ENCODE data around the gene PARP6.

The PARP6 gene

DNA sequence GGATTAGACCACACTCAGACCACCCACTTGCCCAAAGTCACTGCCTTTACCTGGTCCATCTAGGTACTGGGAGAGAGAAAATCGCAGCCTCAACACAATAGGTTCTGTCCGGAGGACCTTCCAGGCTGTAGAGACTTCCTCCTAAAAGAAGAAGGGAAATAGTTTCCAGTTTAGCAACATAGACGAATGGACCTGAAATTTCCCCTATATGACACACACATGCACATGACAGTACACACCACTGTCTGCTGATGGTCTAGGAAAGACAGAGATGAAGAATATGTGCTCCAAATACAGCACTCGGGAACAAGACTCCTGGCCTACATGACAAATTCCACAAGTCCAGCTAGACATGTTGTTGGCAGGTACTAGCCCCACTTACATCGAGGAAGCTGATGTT lies 7.3 kb downstream of the PARP6 start:
- Histone ChIP-seq H3K36me3 (ENCODE audit: insufficient read depth, low read length) (peaks cover 46% of the 10 kb centered on the region), H3K9ac (ENCODE audit: low read depth, low read length) (no peak overlapping the region), H3K4me1 (ENCODE audit: insufficient read depth, low read length) (no peaks in the 10 kb centered on the region), H3K9me3 (ENCODE audit: control insufficient read depth, insufficient read depth, low read length) (no peaks in the 10 kb centered on the region)

GRCh38 chr15:72252663-72253299 lies 19.6 kb downstream of the PARP6 start:
- H3K9ac ChIP-seq (ENCODE audit: low read depth, low read length) = no peak overlapping the region
- no peaks in the 10 kb centered on the region for H3K9me3 ChIP-seq (ENCODE audit: control insufficient read depth, insufficient read depth, low read length)
- H3K4me1 ChIP-seq (ENCODE audit: insufficient read depth, low read length) = no peaks in the 10 kb centered on the region
- H3K36me3 ChIP-seq (ENCODE audit: insufficient read depth, low read length) = peaks cover 22% of the 10 kb centered on the region

GRCh38 chr15:72249142-72249810 lies 23.1 kb downstream of the PARP6 start:
- H3K36me3 ChIP-seq (ENCODE audit: insufficient read depth, low read length) = peaks cover 17% of the 10 kb centered on the region; the same call in 1 of the 2 replicates
- H3K4me1 ChIP-seq (ENCODE audit: insufficient read depth, low read length) = no peaks in the 10 kb centered on the region
- H3K9ac ChIP-seq (ENCODE audit: low read depth, low read length) = no peak overlapping the region
- H3K9me3 ChIP-seq (ENCODE audit: control insufficient read depth, insufficient read depth, low read length) = no peaks in the 10 kb centered on the region

DNA sequence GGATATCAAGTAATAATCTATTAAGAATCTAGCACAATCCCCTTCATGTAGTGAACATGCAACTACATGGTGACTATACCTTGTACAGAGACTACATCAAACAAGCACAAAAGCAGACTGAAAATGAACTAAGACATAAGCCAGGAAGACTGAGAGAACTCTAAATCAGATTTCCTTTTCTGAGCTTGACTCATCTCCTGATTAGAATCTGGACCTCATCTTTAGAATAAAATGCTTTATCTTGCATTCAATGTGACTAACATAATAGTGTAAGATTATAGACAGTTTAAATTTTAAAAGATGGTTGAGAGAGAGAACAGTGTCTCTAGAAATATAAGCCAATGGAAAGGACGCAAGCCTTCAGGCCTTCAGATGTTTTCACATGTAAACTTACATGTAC lies 23.8 kb downstream of the PARP6 start:
- no peaks in the 10 kb centered on the region for H3K4me1 ChIP-seq (ENCODE audit: insufficient read depth, low read length)
- H3K36me3 ChIP-seq (ENCODE audit: insufficient read depth, low read length) = peaks cover 17% of the 10 kb centered on the region; the same call in 1 of the 2 replicates
- H3K9ac ChIP-seq (ENCODE audit: low read depth, low read length) = no peak overlapping the region
- no peaks in the 10 kb centered on the region for H3K9me3 ChIP-seq (ENCODE audit: control insufficient read depth, insufficient read depth, low read length)

GRCh38 chr15:72242775-72243370 lies 29.5 kb downstream of the PARP6 start:
- H3K36me3 ChIP-seq (ENCODE audit: insufficient read depth, low read length) = peaks cover 17% of the 10 kb centered on the region
- H3K9me3 ChIP-seq (ENCODE audit: control insufficient read depth, insufficient read depth, low read length) = no peaks in the 10 kb centered on the region
- peaks cover 3% of the 10 kb centered on the region; the same call in 1 of the 2 replicates for H3K4me1 ChIP-seq (ENCODE audit: insufficient read depth, low read length)
- no peak overlapping the region for H3K9ac ChIP-seq (ENCODE audit: low read depth, low read length)

DNA sequence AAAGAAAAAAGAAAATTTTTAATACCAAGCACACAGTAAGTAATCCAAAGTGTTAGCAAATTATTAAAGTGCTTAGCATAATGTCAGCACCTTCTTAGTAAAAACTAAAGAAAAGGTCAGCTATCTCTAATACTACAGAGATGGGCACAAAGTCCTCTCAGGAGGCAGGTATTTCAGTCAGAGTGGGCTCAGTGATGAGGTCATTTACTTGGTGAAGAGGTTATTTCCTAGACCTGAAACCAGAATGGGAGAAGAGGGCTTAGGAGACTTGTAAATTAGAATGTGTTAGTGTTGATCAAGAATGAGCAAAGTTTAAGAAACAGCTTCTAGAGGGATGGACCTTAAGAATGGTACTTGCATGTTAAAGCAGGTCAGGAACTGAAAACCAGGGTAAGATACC lies 32.7 kb downstream of the PARP6 start:
- Histone ChIP-seq H3K9ac (ENCODE audit: low read depth, low read length) (no peak overlapping the region), H3K36me3 (ENCODE audit: insufficient read depth, low read length) (peaks cover 16% of the 10 kb centered on the region), H3K9me3 (ENCODE audit: control insufficient read depth, insufficient read depth, low read length) (no peaks in the 10 kb centered on the region), H3K4me1 (ENCODE audit: insufficient read depth, low read length) (peaks cover 15% of the 10 kb centered on the region)

DNA sequence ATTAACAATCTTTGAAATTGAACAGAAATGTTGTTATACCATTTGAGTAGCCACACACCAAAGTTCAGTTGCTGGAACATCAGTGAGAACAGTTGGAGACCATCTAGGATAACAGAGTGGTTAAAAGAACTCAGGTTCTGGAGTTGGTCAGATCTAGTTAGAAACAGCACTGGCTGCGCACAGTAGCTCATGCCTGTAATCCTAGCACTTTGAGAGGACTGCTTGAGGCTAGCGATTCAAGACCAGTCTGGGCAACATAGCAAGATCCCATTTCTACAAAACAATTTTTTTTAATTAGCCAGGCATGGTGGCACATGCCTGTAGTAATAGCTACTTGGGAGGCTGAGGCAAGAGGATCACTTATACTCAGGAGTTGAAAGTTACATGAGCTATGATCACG lies 33.8 kb downstream of the PARP6 start:
- peaks cover 16% of the 10 kb centered on the region for H3K36me3 ChIP-seq (ENCODE audit: insufficient read depth, low read length)
- no peak overlapping the region for H3K9ac ChIP-seq (ENCODE audit: low read depth, low read length)
- H3K9me3 ChIP-seq (ENCODE audit: control insufficient read depth, insufficient read depth, low read length) = no peaks in the 10 kb centered on the region
- H3K4me1 ChIP-seq (ENCODE audit: insufficient read depth, low read length) = peaks cover 15% of the 10 kb centered on the region

DNA sequence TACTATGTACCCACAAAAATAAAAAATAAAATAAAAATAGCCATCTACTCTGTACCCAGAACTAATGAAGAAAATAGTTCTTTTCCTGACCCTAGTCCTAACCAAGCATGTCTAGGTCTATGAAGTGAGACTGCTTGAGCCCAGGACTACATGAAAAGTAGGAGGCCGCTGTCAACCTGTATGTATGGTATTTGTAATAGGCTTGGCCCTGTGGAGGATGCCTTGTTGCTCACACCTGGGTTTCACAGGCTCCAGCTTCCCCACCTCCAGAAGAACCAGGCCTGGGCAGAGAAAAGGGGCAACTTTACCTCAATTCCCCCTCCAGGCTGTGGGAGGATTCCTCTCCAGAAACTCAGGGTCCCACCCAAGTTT lies 34.5 kb downstream of the PARP6 start:
- no peak overlapping the region for H3K9ac ChIP-seq (ENCODE audit: low read depth, low read length)
- peaks cover 16% of the 10 kb centered on the region for H3K36me3 ChIP-seq (ENCODE audit: insufficient read depth, low read length)
- peaks cover 15% of the 10 kb centered on the region for H3K4me1 ChIP-seq (ENCODE audit: insufficient read depth, low read length)
- H3K9me3 ChIP-seq (ENCODE audit: control insufficient read depth, insufficient read depth, low read length) = no peaks in the 10 kb centered on the region

DNA sequence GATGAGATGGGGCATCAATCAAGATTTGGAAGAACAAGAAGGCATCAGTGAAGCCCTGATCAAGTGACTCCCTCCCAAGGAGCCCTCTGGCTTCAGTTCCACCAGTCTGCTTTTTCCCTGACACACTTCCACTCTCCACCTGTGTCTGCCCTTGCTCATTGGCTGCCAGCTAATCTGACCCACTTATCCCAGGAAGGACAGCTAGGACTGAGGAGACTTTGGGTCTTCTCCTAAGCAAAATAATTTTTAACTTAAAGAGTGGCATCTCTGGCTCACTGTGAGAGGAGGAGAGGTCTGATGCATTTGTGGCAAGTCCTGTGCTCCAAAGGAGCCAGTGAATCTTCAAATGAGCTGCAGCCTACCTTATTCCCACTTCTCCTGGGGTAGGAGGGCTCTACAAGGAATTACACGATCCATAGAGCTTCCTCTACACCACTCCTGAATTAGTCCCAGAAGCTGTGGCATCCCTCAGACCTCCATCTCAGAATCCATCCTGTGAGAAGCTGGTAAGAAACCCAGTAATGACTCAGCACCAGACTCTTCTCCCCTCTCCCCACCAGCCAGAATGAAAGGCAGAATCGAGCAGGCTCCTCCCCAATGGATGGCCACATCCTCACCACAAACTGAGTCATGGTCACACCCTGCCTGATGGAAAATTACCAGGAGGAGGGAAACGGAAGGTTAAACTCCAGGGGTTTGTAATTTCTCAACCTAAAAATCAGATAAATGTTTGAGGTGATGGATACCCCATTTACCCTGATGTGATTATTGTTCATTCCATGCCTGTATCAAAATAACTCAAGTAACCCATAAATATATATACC lies 35.1 kb downstream of the PARP6 start:
- peaks cover 15% of the 10 kb centered on the region for H3K36me3 ChIP-seq (ENCODE audit: insufficient read depth, low read length)
- peak overlapping the region; percentile 29 for H3K9ac ChIP-seq (ENCODE audit: low read depth, low read length)
- peaks cover 20% of the 10 kb centered on the region for H3K4me1 ChIP-seq (ENCODE audit: insufficient read depth, low read length)
- no peaks in the 10 kb centered on the region for H3K9me3 ChIP-seq (ENCODE audit: control insufficient read depth, insufficient read depth, low read length)

DNA sequence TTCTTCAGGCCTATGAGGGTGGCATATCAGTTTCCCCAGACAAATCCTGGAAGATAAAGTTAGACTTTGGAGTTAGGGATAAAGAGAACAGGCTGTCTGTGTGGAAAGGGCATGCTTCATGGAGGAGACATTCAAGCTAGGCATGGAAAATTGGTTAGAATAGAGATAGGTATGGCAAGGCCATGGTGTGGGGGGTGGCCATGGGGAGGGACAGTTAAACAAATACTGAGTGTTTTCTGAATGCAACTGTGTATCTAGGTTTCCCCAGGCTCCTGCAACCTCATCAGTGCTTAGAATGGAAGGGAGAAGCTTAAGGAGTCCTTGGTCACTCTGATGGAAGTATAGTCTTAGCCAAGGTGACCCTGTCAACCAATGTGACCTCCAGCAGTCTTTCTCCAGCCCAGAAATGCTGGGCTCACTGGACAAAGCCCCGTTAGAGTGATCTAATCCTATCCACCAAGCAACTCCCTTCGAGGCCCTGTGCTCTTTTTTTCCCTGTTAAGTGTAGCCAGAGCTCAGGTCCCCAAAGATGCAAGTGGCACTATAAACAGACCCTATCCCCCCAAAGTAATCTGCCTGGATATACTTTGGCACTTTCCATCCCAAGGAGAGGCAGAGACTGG lies 35.9 kb downstream of the PARP6 start:
- Histone ChIP-seq H3K36me3 (ENCODE audit: insufficient read depth, low read length) (peaks cover 12% of the 10 kb centered on the region), H3K9me3 (ENCODE audit: control insufficient read depth, insufficient read depth, low read length) (no peaks in the 10 kb centered on the region), H3K4me1 (ENCODE audit: insufficient read depth, low read length) (peaks cover 23% of the 10 kb centered on the region), H3K9ac (ENCODE audit: low read depth, low read length) (no peak overlapping the region; the same call in 1 of the 2 replicates)

GRCh38 chr15:72235298-72235697 lies 37.1 kb downstream of the PARP6 start:
- no peak overlapping the region for H3K9ac ChIP-seq (ENCODE audit: low read depth, low read length)
- 0 out of 2 replicates have a peak, but pooled peaks cover 4% of the 10 kb centered on the region for H3K36me3 ChIP-seq (ENCODE audit: insufficient read depth, low read length)
- peaks cover 23% of the 10 kb centered on the region for H3K4me1 ChIP-seq (ENCODE audit: insufficient read depth, low read length)
- H3K9me3 ChIP-seq (ENCODE audit: control insufficient read depth, insufficient read depth, low read length) = no peaks in the 10 kb centered on the region

- Histone ChIP-seq H3K36me3 (ENCODE audit: insufficient read depth, low read length) (0 out of 2 replicates have a peak, but pooled peaks cover under 1% of the 10 kb centered on the region), H3K9me3 (ENCODE audit: control insufficient read depth, insufficient read depth, low read length) (no peaks in the 10 kb centered on the region), H3K9ac (ENCODE audit: low read depth, low read length) (no peak overlapping the region), H3K4me1 (ENCODE audit: insufficient read depth, low read length) (peaks cover 28% of the 10 kb centered on the region)
Measured at GRCh38 chr15:72233769-72234168, 38.6 kb downstream of the PARP6 start.

GRCh38 chr15:72231833-72232478 lies 40.4 kb downstream of the PARP6 start:
- Histone ChIP-seq H3K4me1 (ENCODE audit: insufficient read depth, low read length) (peaks cover 31% of the 10 kb centered on the region), H3K9me3 (ENCODE audit: control insufficient read depth, insufficient read depth, low read length) (no peaks in the 10 kb centered on the region), H3K36me3 (ENCODE audit: insufficient read depth, low read length) (no peaks in the 10 kb centered on the region), H3K9ac (ENCODE audit: low read depth, low read length) (peak overlapping the region; percentile 74)

Measured in ES-I3 (cell line).